Kidney epithelial cell (primary cell): ENCODE measurements around the gene C22orf31. TPM values are rescaled to one million over a fixed set of nuclear protein-coding genes. Genes with fewer than 3 reads are reported as not detected.
"Not testable (repeated sequence)": the region's sequence is repeated elsewhere in the genome, so short reads cannot be mapped to it uniquely, and the experiment has no call there.

Experiments
- DNase-seq: peaks from one replicate; pipeline ENCODE4 v3.0.0-alpha.2; 2010; ENCODE audit warnings: low read depth
- H3K27me3 ChIP-seq: 2 replicates; pipeline ENCODE4 v1.6.0; 2011; ENCODE audit warnings: low read length; ENCODE audit not compliant: control insufficient read depth, insufficient read depth
- H3K36me3 ChIP-seq: 2 replicates; pipeline ENCODE4 v1.5.1; 2011; ENCODE audit warnings: low read length; ENCODE audit not compliant: control insufficient read depth, insufficient read depth
- H3K4me3 ChIP-seq: 2 replicates; pipeline ENCODE4 v1.5.1; 2011; ENCODE audit warnings: low read depth, mild to moderate bottlenecking, control low read depth, low read length
- CTCF ChIP-seq: IDR thresholded peaks from 2 replicates; pipeline ENCODE4 v1.5.1; 2011; ENCODE audit warnings: mild to moderate bottlenecking, moderate library complexity, low read length, control low read depth, inconsistent platforms; ENCODE audit not compliant: insufficient read depth, poor library complexity, severe bottlenecking
- total RNA-seq: library from RNA; depleted of rRNA; stranded (reverse); fragments of >200 nt; gene quantifications from 2 replicates; pipeline ENCODE4 v1.2.3, GENCODE V29; 2015

C22orf31 gene
- total RNA-seq, 1 donor from 2014 or later: not detected

- H3K27me3 ChIP-seq: no peaks in the 10 kb centered on the region
- no peak overlapping the region for H3K4me3 ChIP-seq
- TF ChIP-seq CTCF: no peak
- H3K36me3 ChIP-seq: no peaks in the 10 kb centered on the region
- DNase-seq: no peak
These were observed 25.4 kb upstream of the C22orf31 start for GRCh38 chr22:29087012-29087411.

- no peak for DNase-seq
- no peak for TF ChIP-seq CTCF
- Histone ChIP-seq H3K27me3 (no peaks in the 10 kb centered on the region), H3K4me3 (no peak overlapping the region), H3K36me3 (no peaks in the 10 kb centered on the region)
These were observed 22.4 kb upstream of the C22orf31 start for GRCh38 chr22:29083933-29084591.

GRCh38 chr22:29083576-29083932 is 21.9 kb upstream of the C22orf31 start:
- not testable (repeated sequence) for H3K4me3 ChIP-seq, H3K36me3 ChIP-seq, H3K27me3 ChIP-seq, DNase-seq

GRCh38 chr22:29082826-29083545 is 21.4 kb upstream of the C22orf31 start:
- no peak for DNase-seq
- no peak for TF ChIP-seq CTCF
- Histone ChIP-seq H3K27me3 (no peaks in the 10 kb centered on the region), H3K4me3 (no peak overlapping the region), H3K36me3 (no peaks in the 10 kb centered on the region)

GRCh38 chr22:29081517-29082236 is 20.0 kb upstream of the C22orf31 start:
- TF ChIP-seq CTCF: no peak
- no peaks in the 10 kb centered on the region for H3K36me3 ChIP-seq

More at GRCh38 chr22:29081517-29082236, 20.0 kb upstream of the C22orf31 start:
- no peak for DNase-seq
- no peaks in the 10 kb centered on the region for H3K27me3 ChIP-seq
- no peak overlapping the region for H3K4me3 ChIP-seq
